Measurements from ENCODE around the gene IDH3A. TPM values are rescaled to one million over a fixed set of nuclear protein-coding genes. Genes with fewer than 3 reads are reported as not detected.

IDH3A gene
- total and polyA plus RNA-seq, 9 of the 15 experiments (the other 6 are each of a cell fraction or from before 2014, with no cell fraction given), result 37.4 to 249 (median 107) TPM

DNA sequence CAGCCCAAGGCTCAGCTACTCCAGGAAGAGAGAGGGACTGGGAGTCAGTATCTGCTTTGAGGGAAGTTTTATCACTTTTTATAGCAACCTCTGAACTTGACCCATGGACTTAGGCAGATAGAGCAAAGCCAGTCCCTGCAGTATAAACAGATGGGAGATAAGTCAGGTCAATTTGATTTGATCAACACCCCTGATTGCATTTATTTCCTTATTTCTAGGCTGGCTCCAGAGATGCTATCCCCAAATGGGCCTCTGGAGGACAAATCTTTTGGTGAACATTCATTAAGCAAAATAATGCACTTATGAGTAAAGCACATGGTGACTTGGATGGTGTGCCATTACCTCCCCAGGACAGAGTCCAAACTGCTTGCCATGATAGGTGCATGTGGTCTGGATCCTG lies 8.9 kb upstream of the IDH3A start (continued):
- TF ChIP-seq, protein P1, sequence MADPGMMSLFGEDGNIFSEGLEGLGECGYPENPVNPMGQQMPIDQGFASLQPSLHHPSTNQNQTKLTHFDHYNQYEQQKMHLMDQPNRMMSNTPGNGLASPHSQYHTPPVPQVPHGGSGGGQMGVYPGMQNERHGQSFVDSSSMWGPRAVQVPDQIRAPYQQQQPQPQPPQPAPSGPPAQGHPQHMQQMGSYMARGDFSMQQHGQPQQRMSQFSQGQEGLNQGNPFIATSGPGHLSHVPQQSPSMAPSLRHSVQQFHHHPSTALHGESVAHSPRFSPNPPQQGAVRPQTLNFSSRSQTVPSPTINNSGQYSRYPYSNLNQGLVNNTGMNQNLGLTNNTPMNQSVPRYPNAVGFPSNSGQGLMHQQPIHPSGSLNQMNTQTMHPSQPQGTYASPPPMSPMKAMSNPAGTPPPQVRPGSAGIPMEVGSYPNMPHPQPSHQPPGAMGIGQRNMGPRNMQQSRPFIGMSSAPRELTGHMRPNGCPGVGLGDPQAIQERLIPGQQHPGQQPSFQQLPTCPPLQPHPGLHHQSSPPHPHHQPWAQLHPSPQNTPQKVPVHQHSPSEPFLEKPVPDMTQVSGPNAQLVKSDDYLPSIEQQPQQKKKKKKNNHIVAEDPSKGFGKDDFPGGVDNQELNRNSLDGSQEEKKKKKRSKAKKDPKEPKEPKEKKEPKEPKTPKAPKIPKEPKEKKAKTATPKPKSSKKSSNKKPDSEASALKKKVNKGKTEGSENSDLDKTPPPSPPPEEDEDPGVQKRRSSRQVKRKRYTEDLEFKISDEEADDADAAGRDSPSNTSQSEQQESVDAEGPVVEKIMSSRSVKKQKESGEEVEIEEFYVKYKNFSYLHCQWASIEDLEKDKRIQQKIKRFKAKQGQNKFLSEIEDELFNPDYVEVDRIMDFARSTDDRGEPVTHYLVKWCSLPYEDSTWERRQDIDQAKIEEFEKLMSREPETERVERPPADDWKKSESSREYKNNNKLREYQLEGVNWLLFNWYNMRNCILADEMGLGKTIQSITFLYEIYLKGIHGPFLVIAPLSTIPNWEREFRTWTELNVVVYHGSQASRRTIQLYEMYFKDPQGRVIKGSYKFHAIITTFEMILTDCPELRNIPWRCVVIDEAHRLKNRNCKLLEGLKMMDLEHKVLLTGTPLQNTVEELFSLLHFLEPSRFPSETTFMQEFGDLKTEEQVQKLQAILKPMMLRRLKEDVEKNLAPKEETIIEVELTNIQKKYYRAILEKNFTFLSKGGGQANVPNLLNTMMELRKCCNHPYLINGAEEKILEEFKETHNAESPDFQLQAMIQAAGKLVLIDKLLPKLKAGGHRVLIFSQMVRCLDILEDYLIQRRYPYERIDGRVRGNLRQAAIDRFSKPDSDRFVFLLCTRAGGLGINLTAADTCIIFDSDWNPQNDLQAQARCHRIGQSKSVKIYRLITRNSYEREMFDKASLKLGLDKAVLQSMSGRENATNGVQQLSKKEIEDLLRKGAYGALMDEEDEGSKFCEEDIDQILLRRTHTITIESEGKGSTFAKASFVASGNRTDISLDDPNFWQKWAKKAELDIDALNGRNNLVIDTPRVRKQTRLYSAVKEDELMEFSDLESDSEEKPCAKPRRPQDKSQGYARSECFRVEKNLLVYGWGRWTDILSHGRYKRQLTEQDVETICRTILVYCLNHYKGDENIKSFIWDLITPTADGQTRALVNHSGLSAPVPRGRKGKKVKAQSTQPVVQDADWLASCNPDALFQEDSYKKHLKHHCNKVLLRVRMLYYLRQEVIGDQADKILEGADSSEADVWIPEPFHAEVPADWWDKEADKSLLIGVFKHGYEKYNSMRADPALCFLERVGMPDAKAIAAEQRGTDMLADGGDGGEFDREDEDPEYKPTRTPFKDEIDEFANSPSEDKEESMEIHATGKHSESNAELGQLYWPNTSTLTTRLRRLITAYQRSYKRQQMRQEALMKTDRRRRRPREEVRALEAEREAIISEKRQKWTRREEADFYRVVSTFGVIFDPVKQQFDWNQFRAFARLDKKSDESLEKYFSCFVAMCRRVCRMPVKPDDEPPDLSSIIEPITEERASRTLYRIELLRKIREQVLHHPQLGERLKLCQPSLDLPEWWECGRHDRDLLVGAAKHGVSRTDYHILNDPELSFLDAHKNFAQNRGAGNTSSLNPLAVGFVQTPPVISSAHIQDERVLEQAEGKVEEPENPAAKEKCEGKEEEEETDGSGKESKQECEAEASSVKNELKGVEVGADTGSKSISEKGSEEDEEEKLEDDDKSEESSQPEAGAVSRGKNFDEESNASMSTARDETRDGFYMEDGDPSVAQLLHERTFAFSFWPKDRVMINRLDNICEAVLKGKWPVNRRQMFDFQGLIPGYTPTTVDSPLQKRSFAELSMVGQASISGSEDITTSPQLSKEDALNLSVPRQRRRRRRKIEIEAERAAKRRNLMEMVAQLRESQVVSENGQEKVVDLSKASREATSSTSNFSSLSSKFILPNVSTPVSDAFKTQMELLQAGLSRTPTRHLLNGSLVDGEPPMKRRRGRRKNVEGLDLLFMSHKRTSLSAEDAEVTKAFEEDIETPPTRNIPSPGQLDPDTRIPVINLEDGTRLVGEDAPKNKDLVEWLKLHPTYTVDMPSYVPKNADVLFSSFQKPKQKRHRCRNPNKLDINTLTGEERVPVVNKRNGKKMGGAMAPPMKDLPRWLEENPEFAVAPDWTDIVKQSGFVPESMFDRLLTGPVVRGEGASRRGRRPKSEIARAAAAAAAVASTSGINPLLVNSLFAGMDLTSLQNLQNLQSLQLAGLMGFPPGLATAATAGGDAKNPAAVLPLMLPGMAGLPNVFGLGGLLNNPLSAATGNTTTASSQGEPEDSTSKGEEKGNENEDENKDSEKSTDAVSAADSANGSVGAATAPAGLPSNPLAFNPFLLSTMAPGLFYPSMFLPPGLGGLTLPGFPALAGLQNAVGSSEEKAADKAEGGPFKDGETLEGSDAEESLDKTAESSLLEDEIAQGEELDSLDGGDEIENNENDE (IDR thresholded peaks at IDR 0.05; ENCODE audit: low read depth, low read length), result no peak
- TF ChIP-seq SMARCC2 (IDR thresholded peaks at IDR 0.05; ENCODE audit: low read depth), result no peak
- TF ChIP-seq, protein P2, sequence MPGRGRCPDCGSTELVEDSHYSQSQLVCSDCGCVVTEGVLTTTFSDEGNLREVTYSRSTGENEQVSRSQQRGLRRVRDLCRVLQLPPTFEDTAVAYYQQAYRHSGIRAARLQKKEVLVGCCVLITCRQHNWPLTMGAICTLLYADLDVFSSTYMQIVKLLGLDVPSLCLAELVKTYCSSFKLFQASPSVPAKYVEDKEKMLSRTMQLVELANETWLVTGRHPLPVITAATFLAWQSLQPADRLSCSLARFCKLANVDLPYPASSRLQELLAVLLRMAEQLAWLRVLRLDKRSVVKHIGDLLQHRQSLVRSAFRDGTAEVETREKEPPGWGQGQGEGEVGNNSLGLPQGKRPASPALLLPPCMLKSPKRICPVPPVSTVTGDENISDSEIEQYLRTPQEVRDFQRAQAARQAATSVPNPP (IDR thresholded peaks at IDR 0.05; ENCODE audit: borderline replicate concordance, insufficient read depth, insufficient read length), result no peak
- TF ChIP-seq SMARCB1 (IDR thresholded peaks at IDR 0.05; ENCODE audit: insufficient read length, low read depth), result no peak
- TF ChIP-seq, protein P3, sequence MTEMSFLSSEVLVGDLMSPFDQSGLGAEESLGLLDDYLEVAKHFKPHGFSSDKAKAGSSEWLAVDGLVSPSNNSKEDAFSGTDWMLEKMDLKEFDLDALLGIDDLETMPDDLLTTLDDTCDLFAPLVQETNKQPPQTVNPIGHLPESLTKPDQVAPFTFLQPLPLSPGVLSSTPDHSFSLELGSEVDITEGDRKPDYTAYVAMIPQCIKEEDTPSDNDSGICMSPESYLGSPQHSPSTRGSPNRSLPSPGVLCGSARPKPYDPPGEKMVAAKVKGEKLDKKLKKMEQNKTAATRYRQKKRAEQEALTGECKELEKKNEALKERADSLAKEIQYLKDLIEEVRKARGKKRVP (CRISPR knock-in tag; IDR thresholded peaks at IDR 0.05), result no peak
